SHP77 treated with DMSO at 0.1 percent for 48 hours (cell line): ENCODE results near the gene GIMAP5.

Experiments used
- DNase-seq: peaks from one replicate; lab custom pipeline; 2025; lab: John Stamatoyannopoulos, UW

The GIMAP5 gene

GRCh38 chr7:150735596-150736358 is 1.4 kb upstream of the GIMAP5 start:
- no peak for DNase-seq

GRCh38 chr7:150736864-150737263 is 354 bp upstream of the GIMAP5 start:
- no peak for DNase-seq

GRCh38 chr7:150738092-150738491 is 874 bp downstream of the GIMAP5 start:
- no peak for DNase-seq

- DNase-seq: no peak
Measured at GRCh38 chr7:150738591-150739001, 1.4 kb downstream of the GIMAP5 start.

GRCh38 chr7:150739033-150739432 is 1.8 kb downstream of the GIMAP5 start:
- no peak for DNase-seq

- no peak for DNase-seq
Measured at GRCh38 chr7:150740053-150740452, 2.8 kb downstream of the GIMAP5 start.

- no peak for DNase-seq
Measured at GRCh38 chr7:150742286-150742968, 5.2 kb downstream of the GIMAP5 start.

GRCh38 chr7:150744041-150744656 is 6.9 kb downstream of the GIMAP5 start:
- DNase-seq: no peak

- no peak for DNase-seq
Measured at GRCh38 chr7:150745086-150745485, 7.9 kb downstream of the GIMAP5 start.

GRCh38 chr7:150745876-150746275 is 8.7 kb downstream of the GIMAP5 start:
- no peak for DNase-seq

GRCh38 chr7:150746921-150747320 is 9.7 kb downstream of the GIMAP5 start:
- no peak for DNase-seq

- no peak for DNase-seq
Measured at GRCh38 chr7:150748376-150748775, 11.2 kb downstream of the GIMAP5 start.

- no peak for DNase-seq
Measured at GRCh38 chr7:150751702-150752101, 14.5 kb downstream of the GIMAP5 start.

- no peak for DNase-seq
Measured at GRCh38 chr7:150753239-150753638, 16.0 kb downstream of the GIMAP5 start.

- no peak for DNase-seq
Measured at GRCh38 chr7:150753826-150754603, 16.8 kb downstream of the GIMAP5 start.

- DNase-seq: no peak
Measured at GRCh38 chr7:150754951-150755350, 17.7 kb downstream of the GIMAP5 start.

GRCh38 chr7:150755473-150756099 is 18.4 kb downstream of the GIMAP5 start:
- DNase-seq: no peak

- DNase-seq: no peak
Measured at GRCh38 chr7:150756166-150756565, 18.9 kb downstream of the GIMAP5 start.

GRCh38 chr7:150756858-150757257 is 19.6 kb downstream of the GIMAP5 start:
- DNase-seq: no peak

- no peak for DNase-seq
Measured at GRCh38 chr7:150759479-150759878, 22.3 kb downstream of the GIMAP5 start.

- no peak for DNase-seq
Measured at GRCh38 chr7:150766334-150766709, 29.1 kb downstream of the GIMAP5 start.

- DNase-seq: no peak
Measured at GRCh38 chr7:150769768-150770167, 32.5 kb downstream of the GIMAP5 start.
